ENCODE measurements around the gene HTD2.

DNA sequence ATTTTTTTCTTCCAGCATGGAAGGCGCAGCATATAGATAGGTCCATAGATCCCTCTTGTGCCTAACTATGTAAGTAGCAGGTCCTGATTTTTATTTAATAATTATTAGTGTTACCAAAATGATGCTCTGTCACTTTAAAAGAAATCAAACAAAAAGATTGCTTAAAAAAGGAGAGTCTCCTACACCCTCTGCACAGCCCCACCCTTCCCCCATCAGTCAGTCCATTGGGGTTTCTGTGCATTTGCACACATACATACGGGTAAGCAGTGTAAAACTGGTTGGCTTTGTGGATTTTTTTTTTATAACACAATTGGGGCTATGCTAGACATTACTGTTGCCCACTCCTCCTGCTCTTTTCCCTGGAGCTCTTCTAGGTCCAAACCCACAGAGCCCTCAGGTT lies 7.2 kb upstream of the HTD2 start:
- no peak for TF ChIP-seq EZH2 (IDR thresholded peaks at IDR 0.05; ENCODE audit: borderline replicate concordance, insufficient read depth, low read depth, low read length, poor library complexity, severe bottlenecking)
- TF ChIP-seq, protein P1, sequence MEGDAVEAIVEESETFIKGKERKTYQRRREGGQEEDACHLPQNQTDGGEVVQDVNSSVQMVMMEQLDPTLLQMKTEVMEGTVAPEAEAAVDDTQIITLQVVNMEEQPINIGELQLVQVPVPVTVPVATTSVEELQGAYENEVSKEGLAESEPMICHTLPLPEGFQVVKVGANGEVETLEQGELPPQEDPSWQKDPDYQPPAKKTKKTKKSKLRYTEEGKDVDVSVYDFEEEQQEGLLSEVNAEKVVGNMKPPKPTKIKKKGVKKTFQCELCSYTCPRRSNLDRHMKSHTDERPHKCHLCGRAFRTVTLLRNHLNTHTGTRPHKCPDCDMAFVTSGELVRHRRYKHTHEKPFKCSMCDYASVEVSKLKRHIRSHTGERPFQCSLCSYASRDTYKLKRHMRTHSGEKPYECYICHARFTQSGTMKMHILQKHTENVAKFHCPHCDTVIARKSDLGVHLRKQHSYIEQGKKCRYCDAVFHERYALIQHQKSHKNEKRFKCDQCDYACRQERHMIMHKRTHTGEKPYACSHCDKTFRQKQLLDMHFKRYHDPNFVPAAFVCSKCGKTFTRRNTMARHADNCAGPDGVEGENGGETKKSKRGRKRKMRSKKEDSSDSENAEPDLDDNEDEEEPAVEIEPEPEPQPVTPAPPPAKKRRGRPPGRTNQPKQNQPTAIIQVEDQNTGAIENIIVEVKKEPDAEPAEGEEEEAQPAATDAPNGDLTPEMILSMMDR (IDR thresholded peaks at IDR 0.05), result no peak

All from B cell (primary cell).